ENCODE data around the gene AHRR.
A peak's percentile ranks its signal among the peaks of the same experiment; 100 is the strongest.

Gene AHRR

GRCh38 chr5:431001-431710 lies 109.6 kb downstream of the AHRR start:
- peak; percentile 77 for DNase-seq

GRCh38 chr5:431711-432050 lies 110.2 kb downstream of the AHRR start:
- peak; percentile 29 for DNase-seq

GRCh38 chr5:432201-432927 lies 110.8 kb downstream of the AHRR start:
- peak; percentile 37 for DNase-seq

- DNase-seq, result peak; percentile 40
Measured at GRCh38 chr5:432928-433791, 111.6 kb downstream of the AHRR start.

GRCh38 chr5:433836-434235 lies 112.3 kb downstream of the AHRR start:
- no peak for DNase-seq

- DNase-seq, result no peak
Measured at GRCh38 chr5:434443-435146, 113.1 kb downstream of the AHRR start.

- DNase-seq, result no peak
Measured at GRCh38 chr5:435156-435790, 113.8 kb downstream of the AHRR start.

- no peak for DNase-seq
Measured at GRCh38 chr5:435961-436640, 114.6 kb downstream of the AHRR start.

GRCh38 chr5:436641-436975 lies 115.1 kb downstream of the AHRR start:
- no peak for DNase-seq

- DNase-seq, result no peak
Measured at GRCh38 chr5:437281-437771, 115.8 kb downstream of the AHRR start.

- DNase-seq, result no peak
Measured at GRCh38 chr5:438481-438981, 117.0 kb downstream of the AHRR start.

- no peak for DNase-seq
Measured at GRCh38 chr5:439181-439580, 117.7 kb downstream of the AHRR start.

- no peak for DNase-seq
Measured at GRCh38 chr5:439636-440035, 118.1 kb downstream of the AHRR start.

GRCh38 chr5:440401-441201 lies 119.1 kb downstream of the AHRR start:
- DNase-seq, result no peak

GRCh38 chr5:441996-442334 lies 120.5 kb downstream of the AHRR start:
- no peak for DNase-seq

GRCh38 chr5:442335-443238 lies 121.1 kb downstream of the AHRR start, which contains the start of gene EXOC3:
Gene EXOC3, plus strand, starts transcription at chr5:443176. Its CDS starts 3,030 bp downstream, at chr5:446206.
- DNase-seq, result peak; percentile 89

GRCh38 chr5:443239-444151 lies 122.0 kb downstream of the AHRR start:
- peak; percentile 70 for DNase-seq

GRCh38 chr5:444226-444625 lies 122.7 kb downstream of the AHRR start:
- DNase-seq, result no peak

- no peak for DNase-seq
Measured at GRCh38 chr5:445591-445990, 124.1 kb downstream of the AHRR start.
